K562 (cell line): ENCODE results near the gene ZFX.

Experiments used
- CCNT2 ChIP-seq: IDR thresholded peaks from 2 replicates; pipeline ENCODE4 v1.6.1; 2011; ENCODE audit warnings: borderline replicate concordance, low read depth, mild to moderate bottlenecking, moderate library complexity, mixed read lengths, low read length; ENCODE audit not compliant: insufficient read length; ENCODE audit errors: extremely low read depth
- DDX20 ChIP-seq: fragments of 450-650 bp; IDR thresholded peaks from 2 replicates; pipeline ENCODE4 v1.6.1; 2016; ENCODE audit warnings: missing genetic modification characterization, low read depth, mild to moderate bottlenecking, missing compliant biosample characterization, moderate library complexity
- DNMT1 ChIP-seq: fragments of 450-650 bp; IDR thresholded peaks from 2 replicates; pipeline ENCODE4 v1.6.1; 2016; ENCODE audit warnings: antibody characterized with exemption, mild to moderate bottlenecking
- POLR2A ChIP-seq: fragments of 450-650 bp; conservative IDR thresholded peaks from 2 replicates; pipeline ENCODE4 v1.6.1; 2016
- RAD21 ChIP-seq, 2 experiments: fragments of 250-450 bp in 1 of 2; fragments of 450-650 bp in 1 of 2; sonication (Bioruptor Pico) in 1 of 2; formaldehyde crosslinking in 1 of 2; IDR thresholded peaks in 1 of 2; conservative IDR thresholded peaks in 1 of 2; 2 replicates each; pipeline versions ENCODE4 v1.4.0 to v1.8.0; 2020 to 2022; ENCODE audit warnings: mild to moderate bottlenecking in 2 of 2, moderate library complexity in 1 of 2
- YY1 ChIP-seq, 3 experiments: IDR thresholded peaks; 2 replicates each; pipeline ENCODE4 v1.6.1; 2011; ENCODE audit warnings: low read length in 2 of 3, mild to moderate bottlenecking in 2 of 3, moderate library complexity in 2 of 3, borderline replicate concordance in 1 of 3, control low read depth in 1 of 3, low read depth in 1 of 3; ENCODE audit not compliant: insufficient read depth in 3 of 3, insufficient replicate concordance in 2 of 3, control insufficient read depth in 1 of 3, insufficient read length in 1 of 3; ENCODE audit errors: extremely low read depth in 1 of 3
- ZNF551 ChIP-seq: fragments of 250-450 bp; sonication (Bioruptor Pico); IDR thresholded peaks from 2 replicates; pipeline ENCODE4 v1.5.0; 2021; ENCODE audit warnings: mild to moderate bottlenecking, moderate library complexity
- TF ChIP-seq, protein P1 (sequence below): sonication (generic); formaldehyde crosslinking; IDR thresholded peaks from 2 replicates; pipeline ENCODE4 v1.9.0; 2022; ENCODE audit warnings: mild to moderate bottlenecking, missing genetic modification reagents
- TF ChIP-seq, protein P2 (sequence below): sonication (generic); formaldehyde crosslinking; IDR thresholded peaks from 2 replicates; pipeline ENCODE4 v1.5.0; 2020; ENCODE audit warnings: missing genetic modification reagents
- TF ChIP-seq, protein P3 (sequence below), 3 experiments: IDR thresholded peaks in 2 of 3; conservative IDR thresholded peaks in 1 of 3; 2 replicates each; pipeline ENCODE4 v1.5.1; 2011 to 2012; ENCODE audit warnings: low read length in 3 of 3, mild to moderate bottlenecking in 3 of 3, control low read depth in 2 of 3, improper control_type of control experiment in 1 of 3, inconsistent platforms in 1 of 3, low read depth in 1 of 3, mixed read lengths in 1 of 3, moderate library complexity in 1 of 3; ENCODE audit not compliant: insufficient read depth in 2 of 3

- no peak for TF ChIP-seq ZNF551 (CRISPR knock-in tag)
- no peak for TF ChIP-seq RAD21 (CRISPR knock-in tag; conservative IDR thresholded peaks at IDR 0.05 in 1 of 2, IDR thresholded peaks at IDR 0.05 in 1 of 2)
- no peak for TF ChIP-seq DDX20 (tag)
- TF ChIP-seq, protein P1, sequence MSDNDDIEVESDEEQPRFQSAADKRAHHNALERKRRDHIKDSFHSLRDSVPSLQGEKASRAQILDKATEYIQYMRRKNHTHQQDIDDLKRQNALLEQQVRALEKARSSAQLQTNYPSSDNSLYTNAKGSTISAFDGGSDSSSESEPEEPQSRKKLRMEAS (CRISPR knock-in tag), result no peak
- TF ChIP-seq, protein P2, sequence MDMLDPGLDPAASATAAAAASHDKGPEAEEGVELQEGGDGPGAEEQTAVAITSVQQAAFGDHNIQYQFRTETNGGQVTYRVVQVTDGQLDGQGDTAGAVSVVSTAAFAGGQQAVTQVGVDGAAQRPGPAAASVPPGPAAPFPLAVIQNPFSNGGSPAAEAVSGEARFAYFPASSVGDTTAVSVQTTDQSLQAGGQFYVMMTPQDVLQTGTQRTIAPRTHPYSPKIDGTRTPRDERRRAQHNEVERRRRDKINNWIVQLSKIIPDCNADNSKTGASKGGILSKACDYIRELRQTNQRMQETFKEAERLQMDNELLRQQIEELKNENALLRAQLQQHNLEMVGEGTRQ (CRISPR knock-in tag), result no peak
- no peak for TF ChIP-seq CCNT2
- no peak for TF ChIP-seq POLR2A
- TF ChIP-seq, protein P3, sequence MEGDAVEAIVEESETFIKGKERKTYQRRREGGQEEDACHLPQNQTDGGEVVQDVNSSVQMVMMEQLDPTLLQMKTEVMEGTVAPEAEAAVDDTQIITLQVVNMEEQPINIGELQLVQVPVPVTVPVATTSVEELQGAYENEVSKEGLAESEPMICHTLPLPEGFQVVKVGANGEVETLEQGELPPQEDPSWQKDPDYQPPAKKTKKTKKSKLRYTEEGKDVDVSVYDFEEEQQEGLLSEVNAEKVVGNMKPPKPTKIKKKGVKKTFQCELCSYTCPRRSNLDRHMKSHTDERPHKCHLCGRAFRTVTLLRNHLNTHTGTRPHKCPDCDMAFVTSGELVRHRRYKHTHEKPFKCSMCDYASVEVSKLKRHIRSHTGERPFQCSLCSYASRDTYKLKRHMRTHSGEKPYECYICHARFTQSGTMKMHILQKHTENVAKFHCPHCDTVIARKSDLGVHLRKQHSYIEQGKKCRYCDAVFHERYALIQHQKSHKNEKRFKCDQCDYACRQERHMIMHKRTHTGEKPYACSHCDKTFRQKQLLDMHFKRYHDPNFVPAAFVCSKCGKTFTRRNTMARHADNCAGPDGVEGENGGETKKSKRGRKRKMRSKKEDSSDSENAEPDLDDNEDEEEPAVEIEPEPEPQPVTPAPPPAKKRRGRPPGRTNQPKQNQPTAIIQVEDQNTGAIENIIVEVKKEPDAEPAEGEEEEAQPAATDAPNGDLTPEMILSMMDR (IDR thresholded peaks at IDR 0.05 in 2 of 3, conservative IDR thresholded peaks at IDR 0.05 in 1 of 3; ENCODE audit: insufficient read depth in 2 of 3, low read depth in 1 of 3, low read length in 3 of 3), result no peak
- TF ChIP-seq YY1 (IDR thresholded peaks at IDR 0.05; ENCODE audit: borderline replicate concordance in 1 of 3, control insufficient read depth in 1 of 3, extremely low read depth in 1 of 3, insufficient read depth in 3 of 3, insufficient read length in 1 of 3, insufficient replicate concordance in 2 of 3, low read depth in 1 of 3, low read length in 2 of 3), result no peak
- no peak for TF ChIP-seq DNMT1
Measured at GRCh38 chrX:24229976-24230375, 80.4 kb downstream of the ZFX start.
